Choroid plexus epithelial cell (primary cell): ENCODE results near the gene IGFBP1.

Experiments used
- DNase-seq: peaks from one replicate; pipeline ENCODE4 v3.0.0-alpha.2; 2010; ENCODE audit warnings: low read depth
- H3K4me3 ChIP-seq: 2 replicates; pipeline ENCODE4 v1.5.1; 2011; ENCODE audit warnings: low read depth, mild to moderate bottlenecking, control low read depth, low read length, moderate library complexity
- TF ChIP-seq, protein P1 (sequence below): conservative IDR thresholded peaks from 2 replicates; pipeline ENCODE4 v1.5.1; 2011; ENCODE audit warnings: low read depth, mild to moderate bottlenecking, control low read depth, inconsistent platforms, low read length, moderate library complexity

Gene IGFBP1

DNA sequence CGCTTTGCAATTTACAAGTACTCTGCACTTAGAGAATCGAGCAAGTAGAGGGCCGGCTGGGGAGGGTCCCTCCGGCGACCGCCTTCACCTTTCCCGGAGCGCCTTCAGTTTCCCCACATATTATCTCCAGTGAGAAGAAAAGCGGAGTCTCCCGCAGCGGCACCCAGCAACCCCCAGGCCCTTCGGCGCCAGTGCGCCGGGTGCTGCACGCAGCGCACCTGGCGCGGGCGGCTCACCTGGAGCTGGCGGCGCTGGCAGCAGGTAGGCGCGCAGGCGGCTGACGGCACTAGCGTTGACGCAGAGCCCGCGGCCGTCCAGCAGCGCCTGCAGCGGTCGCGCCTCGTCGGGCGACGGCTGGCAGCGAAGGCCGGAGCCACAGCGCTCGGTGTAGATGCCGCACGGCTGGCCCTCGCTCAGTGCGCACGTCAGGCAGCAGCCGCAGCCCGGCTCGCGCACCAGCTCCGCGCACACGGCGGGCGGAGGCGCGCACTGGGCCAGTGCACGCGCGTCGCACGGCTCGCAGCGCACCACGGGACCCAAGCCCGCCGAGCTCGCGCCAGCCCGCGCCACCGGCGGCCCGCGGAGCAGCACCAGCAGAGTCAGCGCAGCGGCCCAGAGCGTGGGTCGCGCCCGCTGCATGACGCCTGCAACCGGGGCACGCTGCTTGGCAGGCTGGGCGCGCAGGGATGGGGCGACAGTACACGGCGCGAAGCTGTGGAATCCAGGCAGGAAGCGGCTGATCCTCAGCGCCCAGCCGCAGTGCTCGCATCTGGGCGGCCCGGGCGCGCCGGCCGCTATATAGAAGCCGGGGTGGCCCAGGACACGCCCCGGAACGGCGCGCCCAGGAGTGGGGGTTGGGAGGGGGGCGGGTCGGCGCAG, 32.5 kb downstream of the IGFBP1 start, which contains the start of gene IGFBP3:
Gene IGFBP3 (minus strand): TSS at position 771 of the 879 bp plus-strand sequence. CDS start 132 bp downstream, at position 639.
- DNase-seq, result peak; percentile 63
- TF ChIP-seq, protein P1, sequence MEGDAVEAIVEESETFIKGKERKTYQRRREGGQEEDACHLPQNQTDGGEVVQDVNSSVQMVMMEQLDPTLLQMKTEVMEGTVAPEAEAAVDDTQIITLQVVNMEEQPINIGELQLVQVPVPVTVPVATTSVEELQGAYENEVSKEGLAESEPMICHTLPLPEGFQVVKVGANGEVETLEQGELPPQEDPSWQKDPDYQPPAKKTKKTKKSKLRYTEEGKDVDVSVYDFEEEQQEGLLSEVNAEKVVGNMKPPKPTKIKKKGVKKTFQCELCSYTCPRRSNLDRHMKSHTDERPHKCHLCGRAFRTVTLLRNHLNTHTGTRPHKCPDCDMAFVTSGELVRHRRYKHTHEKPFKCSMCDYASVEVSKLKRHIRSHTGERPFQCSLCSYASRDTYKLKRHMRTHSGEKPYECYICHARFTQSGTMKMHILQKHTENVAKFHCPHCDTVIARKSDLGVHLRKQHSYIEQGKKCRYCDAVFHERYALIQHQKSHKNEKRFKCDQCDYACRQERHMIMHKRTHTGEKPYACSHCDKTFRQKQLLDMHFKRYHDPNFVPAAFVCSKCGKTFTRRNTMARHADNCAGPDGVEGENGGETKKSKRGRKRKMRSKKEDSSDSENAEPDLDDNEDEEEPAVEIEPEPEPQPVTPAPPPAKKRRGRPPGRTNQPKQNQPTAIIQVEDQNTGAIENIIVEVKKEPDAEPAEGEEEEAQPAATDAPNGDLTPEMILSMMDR, result no peak
- H3K4me3 ChIP-seq, result peak within 1 kb of the TSS; percentile 55

DNA sequence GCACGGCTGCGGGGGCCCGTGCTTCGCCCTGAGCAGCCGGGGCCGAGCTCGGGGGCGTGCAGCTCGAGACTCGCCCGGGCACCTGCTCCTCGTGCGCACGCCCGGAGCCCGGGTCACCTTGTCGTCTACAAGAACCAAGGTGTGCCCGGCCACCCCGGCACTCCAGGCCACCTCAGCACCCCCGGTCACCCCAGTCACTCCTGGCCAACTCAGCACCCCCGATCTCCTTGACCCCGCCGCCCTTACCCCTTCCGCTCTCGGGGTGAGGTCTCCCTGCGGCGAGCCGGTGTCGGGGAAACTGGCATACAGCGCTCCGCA, 33.1 kb downstream of the IGFBP1 start:
- DNase-seq, result no peak
- TF ChIP-seq, protein P1, result no peak
- H3K4me3 ChIP-seq, result peak overlapping the region; percentile 55

DNA sequence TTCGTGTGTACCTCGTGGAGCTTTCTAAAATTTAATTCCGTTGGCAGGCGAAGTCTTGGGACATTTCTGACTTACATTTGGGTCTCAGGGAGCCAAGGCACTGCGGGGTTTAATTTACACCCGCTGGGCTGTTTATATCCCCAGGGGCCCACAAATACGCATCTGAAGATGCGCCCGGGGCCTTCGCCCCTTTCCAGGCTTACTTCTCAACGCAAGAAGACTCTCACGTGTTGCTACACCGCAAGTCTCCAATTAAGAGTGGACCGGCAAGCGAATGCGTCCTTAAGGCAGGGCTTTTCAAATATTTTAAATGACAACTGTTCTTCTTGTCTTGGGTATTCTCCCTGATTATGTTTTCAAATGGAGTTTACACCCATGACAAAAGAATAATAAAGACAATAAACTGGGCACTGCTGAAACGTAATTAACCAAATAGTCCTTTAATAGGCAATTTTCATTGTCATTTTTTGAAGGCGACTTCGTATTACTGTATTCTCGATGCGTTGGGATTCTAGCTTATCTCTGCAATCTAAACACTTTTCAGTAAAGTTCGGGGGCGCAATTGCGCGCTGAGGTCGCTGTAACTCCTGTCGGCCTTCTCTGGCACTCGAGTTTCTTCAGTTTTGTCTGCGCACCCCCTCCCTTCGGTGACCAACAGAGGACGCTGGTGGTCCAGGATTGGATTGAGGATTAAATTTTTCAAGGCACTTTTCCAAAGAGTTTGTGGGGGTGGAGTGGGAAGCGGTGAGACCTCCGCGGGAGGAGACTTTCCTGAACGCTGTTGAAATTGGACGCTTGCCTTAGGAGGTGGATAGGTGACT, 33.6 kb downstream of the IGFBP1 start:
- peak overlapping the region; percentile 55 for H3K4me3 ChIP-seq
- peak; percentile 83 for DNase-seq
- TF ChIP-seq, protein P1, result peak; percentile 99

DNA sequence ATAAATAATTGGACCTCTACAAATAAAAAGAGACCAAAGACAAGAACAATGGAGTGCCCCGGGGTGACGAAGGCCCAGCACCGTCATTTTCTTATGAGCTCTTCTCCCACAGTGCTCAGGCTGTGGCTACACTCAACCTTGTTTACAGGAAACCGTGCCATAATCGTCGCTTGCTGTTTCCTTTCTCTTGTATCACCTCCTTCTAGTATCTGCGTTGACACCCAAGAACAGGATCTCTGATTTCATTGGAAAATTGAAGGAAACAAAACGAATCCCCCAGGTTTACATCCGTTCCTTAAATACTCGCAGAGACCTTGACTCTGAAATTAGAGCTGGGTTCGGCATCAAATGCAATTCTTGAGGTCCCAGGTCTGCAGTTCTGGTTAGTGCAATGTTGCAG, 34.5 kb downstream of the IGFBP1 start:
- TF ChIP-seq, protein P1, result no peak
- DNase-seq, result no peak
- peak overlapping the region; percentile 53 for H3K4me3 ChIP-seq

DNA sequence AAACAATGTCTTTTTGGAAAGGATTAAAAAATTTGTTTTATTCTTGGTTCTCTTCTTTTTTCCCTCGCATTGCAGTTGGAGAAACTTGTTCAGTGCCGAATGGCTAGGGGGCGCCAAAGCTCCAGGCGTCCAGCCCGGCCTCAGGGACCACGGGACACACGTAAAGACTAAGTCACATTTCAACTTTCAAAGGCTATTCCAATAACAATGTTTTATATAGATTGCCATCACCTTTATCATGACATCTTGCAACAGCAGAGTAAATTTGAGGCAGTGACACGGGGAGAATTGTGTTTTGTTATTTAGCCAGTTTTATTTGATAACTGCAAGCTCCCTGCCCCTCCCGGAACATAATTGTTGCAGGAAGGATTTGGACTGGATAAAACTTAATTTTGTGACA, 35.0 kb downstream of the IGFBP1 start:
- peak overlapping the region; percentile 53 for H3K4me3 ChIP-seq
- DNase-seq, result peak; percentile 84
- TF ChIP-seq, protein P1, result peak; percentile 98

DNA sequence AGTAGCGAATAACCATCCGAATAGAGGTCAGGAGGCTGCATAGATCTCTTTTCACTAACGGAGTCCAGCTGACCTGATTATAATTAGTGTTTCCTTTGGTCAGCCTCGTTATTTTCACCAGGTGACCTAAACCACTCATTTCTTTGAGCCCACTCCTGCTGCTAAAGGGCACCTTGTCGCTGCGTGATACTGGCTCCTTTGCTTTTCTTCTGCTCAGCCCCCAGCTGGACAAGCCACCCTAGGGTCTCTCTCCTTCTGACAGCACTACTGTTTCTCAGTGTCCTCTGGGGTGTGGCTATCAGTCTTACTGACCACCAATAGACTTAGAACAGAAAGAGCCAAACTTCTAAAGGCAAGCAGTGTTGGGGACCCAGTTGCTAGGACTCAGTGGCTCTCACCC, 35.5 kb downstream of the IGFBP1 start:
- no peak overlapping the region for H3K4me3 ChIP-seq
- DNase-seq, result no peak
- TF ChIP-seq, protein P1, result no peak
